GM12878 (cell line): ENCODE results near the gene ANKRD13C. TPM values are rescaled to one million over a fixed set of nuclear protein-coding genes. Genes with fewer than 3 reads are reported as not detected.

Experiments used
- BCLAF1 ChIP-seq: fragments of 450-650 bp; IDR thresholded peaks from 2 replicates; pipeline ENCODE4 v1.6.1; 2017; ENCODE audit warnings: antibody characterized with exemption, mild to moderate bottlenecking, moderate library complexity
- CTCF ChIP-seq, 3 experiments: IDR thresholded peaks in 2 of 3; conservative IDR thresholded peaks in 1 of 3; 2 replicates each; pipeline ENCODE4 v1.5.1; 2011; ENCODE audit warnings: low read depth in 3 of 3, low read length in 3 of 3, mild to moderate bottlenecking in 3 of 3, control low read depth in 2 of 3, moderate library complexity in 2 of 3, inconsistent platforms in 1 of 3, mixed read lengths in 1 of 3; ENCODE audit not compliant: control insufficient read depth in 2 of 3, insufficient read depth in 1 of 3; ENCODE audit errors: extremely low read depth in 1 of 3
- EP300 ChIP-seq, 2 experiments: fragments of 150-350 bp in 1 of 2; IDR thresholded peaks; 2 replicates each; pipeline ENCODE4 v1.6.1; 2011 to 2012; ENCODE audit warnings: low read depth in 2 of 2, low read length in 2 of 2, borderline replicate concordance in 1 of 2, improper control_type of control experiment in 1 of 2, inconsistent platforms in 1 of 2; ENCODE audit not compliant: control insufficient read depth in 1 of 2
- EZH2 ChIP-seq: IDR thresholded peaks from 2 replicates; pipeline ENCODE4 v1.6.1; 2012; ENCODE audit warnings: low read depth, mild to moderate bottlenecking, control low read depth, inconsistent platforms, low read length, borderline replicate concordance; ENCODE audit not compliant: control insufficient read depth
- FOXK2 ChIP-seq: fragments of 450-650 bp; IDR thresholded peaks from 2 replicates; pipeline ENCODE4 v1.6.1; 2017; ENCODE audit warnings: mild to moderate bottlenecking, moderate library complexity
- HDGF ChIP-seq: fragments of 450-650 bp; IDR thresholded peaks from 2 replicates; pipeline ENCODE4 v1.6.1; 2016; ENCODE audit warnings: antibody characterized with exemption
- IRF3 ChIP-seq: fragments of 450-650 bp; IDR thresholded peaks from 2 replicates; pipeline ENCODE4 v1.6.1; 2014; ENCODE audit warnings: mild to moderate bottlenecking
- IRF4 ChIP-seq: IDR thresholded peaks from 2 replicates; pipeline ENCODE4 v1.6.1; 2011; ENCODE audit warnings: low read depth, low read length
- JUND ChIP-seq: IDR thresholded peaks from 2 replicates; pipeline ENCODE4 v1.6.1; 2012; ENCODE audit warnings: low read depth, mild to moderate bottlenecking, low read length, improper control_type of control experiment, moderate library complexity
- MXI1 ChIP-seq: fragments of 150-350 bp; IDR thresholded peaks from 2 replicates; pipeline ENCODE4 v1.6.1; 2011; ENCODE audit warnings: low read depth, mild to moderate bottlenecking, inconsistent platforms, low read length, improper control_type of control experiment
- MYB ChIP-seq: fragments of 150-350 bp; IDR thresholded peaks from 2 replicates; pipeline ENCODE4 v1.6.1; 2014; ENCODE audit warnings: mild to moderate bottlenecking, low read depth, low read length, borderline replicate concordance
- MYC ChIP-seq: IDR thresholded peaks from 2 replicates; pipeline ENCODE4 v1.6.1; 2011; ENCODE audit warnings: mild to moderate bottlenecking, low read length, moderate library complexity, inconsistent platforms; ENCODE audit not compliant: insufficient read depth, insufficient replicate concordance, insufficient read length, severe bottlenecking
- NBN ChIP-seq: fragments of 450-650 bp; IDR thresholded peaks from 2 replicates; pipeline ENCODE4 v1.6.1; 2016
- POLR2AphosphoS5 ChIP-seq: IDR thresholded peaks from 2 replicates; pipeline ENCODE4 v1.6.1; 2011; ENCODE audit warnings: mild to moderate bottlenecking, low read length, inconsistent platforms
- RELA ChIP-seq: fragments of 450-650 bp; IDR thresholded peaks from 2 replicates; pipeline ENCODE4 v1.8.0; 2014; ENCODE audit warnings: borderline replicate concordance; ENCODE audit not compliant: partially characterized antibody
- RUNX3 ChIP-seq: IDR thresholded peaks from 2 replicates; pipeline ENCODE4 v1.6.1; 2012; ENCODE audit warnings: low read length, inconsistent platforms
- SKIL ChIP-seq: fragments of 450-650 bp; IDR thresholded peaks from 2 replicates; pipeline ENCODE4 v1.6.1; 2017; ENCODE audit warnings: mild to moderate bottlenecking, low read depth, inconsistent platforms; ENCODE audit not compliant: poor library complexity, severe bottlenecking
- SMAD5 ChIP-seq: IDR thresholded peaks from 2 replicates; pipeline ENCODE4 v1.6.1; 2016; ENCODE audit warnings: antibody characterized with exemption, low read depth
- SREBF1 ChIP-seq: IDR thresholded peaks from 2 replicates; pipeline ENCODE4 v1.6.1; 2012; ENCODE audit warnings: mild to moderate bottlenecking, low read length
- ZBED1 ChIP-seq: IDR thresholded peaks from 2 replicates; pipeline ENCODE4 v1.6.1; 2016; ENCODE audit warnings: borderline replicate concordance
- polyA plus RNA-seq, 11 experiments: library from polyadenylated mRNA; depleted of rRNA in 4 of 11; unstranded in 6 of 11; stranded (reverse) in 5 of 11; fragments of >200 nt; fragmentation: Nextera tagmentation in 4 of 11; fragmentation: Illumina TruSeq in 1 of 11; extraction: Ambion mirVana in 4 of 11; extraction: Trizol in 1 of 11; gene quantifications; 1 replicate in 1 of 11; 2 replicates in 10 of 11; pipeline versions ENCODE4 v1.2.1 to v1.2.3, GENCODE V29; 2011 to 2016; ENCODE audit warnings: inconsistent platforms in 2 of 11, missing spikeins in 2 of 11, low read depth in 1 of 11
- total RNA-seq, 4 experiments: library from RNA; depleted of rRNA in 3 of 4; stranded (reverse); fragments of >200 nt in 3 of 4; fragmentation: Illumina TruSeq in 1 of 4; extraction: Trizol in 1 of 4; gene quantifications; 2 replicates each; pipeline versions ENCODE4 v1.2.1 to v1.2.3, GENCODE V29; 2013 to 2021

The ANKRD13C gene
- total and polyA plus RNA-seq, 10 of the 15 experiments (the other 5 are each of a cell fraction or from before 2014, with no cell fraction given): 3.7 to 24.4 (median 14.1) TPM

GRCh38 chr1:70221238-70222121, 133.0 kb downstream of the ANKRD13C start, which contains the start of gene SRSF11 (continued):
- no peak for TF ChIP-seq MYB
- TF ChIP-seq JUND: no peak
- TF ChIP-seq SMAD5: 0 out of 2 replicates have a peak, but pooled peaks have one; percentile 65
- no peak for TF ChIP-seq EP300 (IDR thresholded peaks at IDR 0.05; ENCODE audit: borderline replicate concordance in 1 of 2, control insufficient read depth in 1 of 2, low read depth in 2 of 2, low read length in 2 of 2)
- peak; percentile 86 for TF ChIP-seq POLR2AphosphoS5
- TF ChIP-seq ZBED1: 0 out of 2 replicates have a peak, but pooled peaks have one; percentile 16
- 0 out of 6 replicates have a peak, but pooled peaks of 1 of the 3 experiments have one; percentile 14 for TF ChIP-seq CTCF (IDR thresholded peaks at IDR 0.05 in 2 of 3, conservative IDR thresholded peaks at IDR 0.05 in 1 of 3; ENCODE audit: control insufficient read depth in 2 of 3, extremely low read depth in 1 of 3, insufficient read depth in 1 of 3, low read depth in 3 of 3, low read length in 3 of 3)
- TF ChIP-seq MYC: no peak
- TF ChIP-seq FOXK2: no peak
- TF ChIP-seq MXI1: peak; percentile 66
- peak; percentile 83 for TF ChIP-seq HDGF
- no peak for TF ChIP-seq EZH2
- no peak for TF ChIP-seq IRF3
- no peak for TF ChIP-seq IRF4
- TF ChIP-seq NBN: peak; percentile 91
- TF ChIP-seq SREBF1: no peak
- TF ChIP-seq RELA: no peak
- no peak for TF ChIP-seq SKIL
- no peak for TF ChIP-seq BCLAF1
- peak; percentile 66 for TF ChIP-seq RUNX3
